Suppressor macrophage treated with lipopolysaccharide for 4 hours (primary cell): ENCODE results near the gene MCU.
"Not testable (repeated sequence)": the region's sequence is repeated elsewhere in the genome, so short reads cannot be mapped to it uniquely, and the experiment has no call there.

Experiments
- DNase-seq: peaks from one replicate; pipeline ENCODE4 v3.0.0-alpha.2; 2020

Gene MCU

GRCh38 chr10:72855129-72855528 is 163.2 kb downstream of the MCU start:
- DNase-seq, result no peak

- DNase-seq, result no peak
Observed at GRCh38 chr10:72855790-72856189, 163.8 kb downstream of the MCU start.

GRCh38 chr10:72858067-72858466 is 166.1 kb downstream of the MCU start:
- DNase-seq, result no peak

- DNase-seq, result no peak
Observed at GRCh38 chr10:72862957-72863356, 171.0 kb downstream of the MCU start.

GRCh38 chr10:72875250-72876055 is 183.5 kb downstream of the MCU start:
- peak; percentile 29 for DNase-seq

GRCh38 chr10:72879245-72879644 is 187.3 kb downstream of the MCU start:
- no peak for DNase-seq

- DNase-seq, result no peak
Observed at GRCh38 chr10:72881291-72881690, 189.3 kb downstream of the MCU start.

- no peak for DNase-seq
Observed at GRCh38 chr10:72883861-72884260, 191.9 kb downstream of the MCU start.

- DNase-seq, result no peak
Observed at GRCh38 chr10:72885953-72886352, 194.0 kb downstream of the MCU start.

- no peak for DNase-seq
Observed at GRCh38 chr10:72886621-72887020, 194.7 kb downstream of the MCU start.

- DNase-seq, result peak; percentile 48
Observed at GRCh38 chr10:72887043-72887442, 195.1 kb downstream of the MCU start.

GRCh38 chr10:72888151-72888638 is 196.3 kb downstream of the MCU start:
- no peak for DNase-seq

- DNase-seq, result no peak
Observed at GRCh38 chr10:72889391-72889831, 197.5 kb downstream of the MCU start.

GRCh38 chr10:72890086-72890485 is 198.1 kb downstream of the MCU start:
- no peak for DNase-seq

- no peak for DNase-seq
Observed at GRCh38 chr10:72893136-72893798, 201.3 kb downstream of the MCU start, which contains the start of gene OIT3. TSS of gene OIT3 (plus strand) at chr10:72893739. CDS start at chr10:72893799, 60 bp downstream.

GRCh38 chr10:72895236-72895850 is 203.4 kb downstream of the MCU start:
- no peak for DNase-seq

GRCh38 chr10:72898616-72899015 is 206.7 kb downstream of the MCU start:
- DNase-seq, result no peak

GRCh38 chr10:72899545-72899944 is 207.6 kb downstream of the MCU start:
- DNase-seq, result no peak

- not testable (repeated sequence) for DNase-seq
Observed at GRCh38 chr10:72903941-72904446, 212.1 kb downstream of the MCU start.

GRCh38 chr10:72904806-72905205 is 212.9 kb downstream of the MCU start:
- no peak for DNase-seq

GRCh38 chr10:72906446-72906845 is 214.5 kb downstream of the MCU start:
- DNase-seq, result no peak

GRCh38 chr10:72910705-72911104 is 218.8 kb downstream of the MCU start:
- DNase-seq, result no peak

GRCh38 chr10:72911758-72912157 is 219.8 kb downstream of the MCU start:
- DNase-seq, result no peak
